Fibroblast of peridontal ligament (primary cell): ENCODE data around the gene SPG11.
"Not testable (repeated sequence)": the region's sequence is repeated elsewhere in the genome, so short reads cannot be mapped to it uniquely, and the experiment has no call there.

ENCODE experiments used
- DNase-seq: peaks from one replicate; pipeline ENCODE4 v3.0.0-alpha.2; 2010; ENCODE audit errors: extremely low read depth

The SPG11 gene

GRCh38 chr15:44566155-44566540, 97.3 kb downstream of the SPG11 start:
- no peak for DNase-seq

GRCh38 chr15:44565387-44566154, 97.9 kb downstream of the SPG11 start:
- no peak for DNase-seq

- DNase-seq: not testable (repeated sequence)
These were observed 102.5 kb downstream of the SPG11 start for GRCh38 chr15:44560926-44561325.

GRCh38 chr15:44554934-44555723, 108.3 kb downstream of the SPG11 start:
- DNase-seq: no peak

GRCh38 chr15:44550734-44551133, 112.7 kb downstream of the SPG11 start:
- no peak for DNase-seq

- DNase-seq: peak; percentile 57
These were observed 113.2 kb downstream of the SPG11 start for GRCh38 chr15:44550256-44550655.

- not testable (repeated sequence) for DNase-seq
These were observed 114.3 kb downstream of the SPG11 start for GRCh38 chr15:44549152-44549551.

- DNase-seq: peak; percentile 50
These were observed 117.3 kb downstream of the SPG11 start for GRCh38 chr15:44545913-44546802.

GRCh38 chr15:44544745-44545144, 118.7 kb downstream of the SPG11 start:
- DNase-seq: not testable (repeated sequence)

- DNase-seq: no peak
These were observed 120.9 kb downstream of the SPG11 start for GRCh38 chr15:44542596-44542995.

- peak; percentile 93 for DNase-seq
These were observed 122.0 kb downstream of the SPG11 start for GRCh38 chr15:44541282-44541958.

- DNase-seq: peak; percentile 45
These were observed 125.7 kb downstream of the SPG11 start for GRCh38 chr15:44537735-44538240.

- peak; percentile 95 for DNase-seq
These were observed 126.3 kb downstream of the SPG11 start, which contains the start of gene EIF3J for GRCh38 chr15:44536962-44537734. Gene EIF3J, plus strand, starts transcription at chr15:44537147. Its CDS starts 48 bp downstream, at chr15:44537195.

GRCh38 chr15:44536302-44536961, 127.0 kb downstream of the SPG11 start:
- peak; percentile 67 for DNase-seq

- no peak for DNase-seq
These were observed 127.8 kb downstream of the SPG11 start for GRCh38 chr15:44535523-44536301.

- no peak for DNase-seq
These were observed 128.4 kb downstream of the SPG11 start for GRCh38 chr15:44535092-44535491.

GRCh38 chr15:44532689-44533088, 130.8 kb downstream of the SPG11 start:
- DNase-seq: no peak

GRCh38 chr15:44532275-44532674, 131.2 kb downstream of the SPG11 start:
- DNase-seq: not testable (repeated sequence)

GRCh38 chr15:44530653-44531052, 132.8 kb downstream of the SPG11 start:
- DNase-seq: no peak
